ENCODE results near the gene PFN3. TPM values are rescaled to one million over a fixed set of nuclear protein-coding genes. Genes with fewer than 3 reads are reported as not detected.

PFN3 gene
- total RNA-seq, 1 donor from 2014 or later: not detected

GRCh38 chr5:177359451-177359851, 41.0 kb downstream of the PFN3 start:
- no peaks in the 10 kb centered on the region for H3K36me3 Mint-ChIP-seq (ENCODE audit: low read depth)
- peaks cover 4% of the 10 kb centered on the region for H3K4me1 Mint-ChIP-seq (ENCODE audit: low read depth)
- H3K27me3 Mint-ChIP-seq (ENCODE audit: low read depth): peaks cover 1% of the 10 kb centered on the region
- no peak for DNase-seq (ENCODE audit: low spot score)
- no peak overlapping the region for H3K4me3 Mint-ChIP-seq (ENCODE audit: unreplicated experiment)
- no peak overlapping the region for H3K27ac Mint-ChIP-seq (ENCODE audit: unreplicated experiment)
- peaks cover 2% of the 10 kb centered on the region for H3K9me3 Mint-ChIP-seq (ENCODE audit: low read depth)
- no peak for TF ChIP-seq CTCF (IDR thresholded peaks at IDR 0.05)

GRCh38 chr5:177358370-177358819, 42.1 kb downstream of the PFN3 start:
- TF ChIP-seq CTCF (IDR thresholded peaks at IDR 0.05): no peak
- Mint-ChIP-seq H3K36me3 (ENCODE audit: low read depth) (no peaks in the 10 kb centered on the region), H3K4me3 (ENCODE audit: unreplicated experiment) (no peak overlapping the region), H3K4me1 (ENCODE audit: low read depth) (peaks cover 4% of the 10 kb centered on the region), H3K27me3 (ENCODE audit: low read depth) (peaks cover 1% of the 10 kb centered on the region), H3K27ac (ENCODE audit: unreplicated experiment) (no peak overlapping the region), H3K9me3 (ENCODE audit: low read depth) (peaks cover 2% of the 10 kb centered on the region)
- DNase-seq (ENCODE audit: low spot score): no peak

- peaks cover 4% of the 10 kb centered on the region for H3K4me1 Mint-ChIP-seq (ENCODE audit: low read depth)
- H3K27ac Mint-ChIP-seq (ENCODE audit: unreplicated experiment): peak within 1 kb of the TSS; percentile 10
- H3K4me3 Mint-ChIP-seq (ENCODE audit: unreplicated experiment): no peak within 1 kb of the TSS
- no peak for TF ChIP-seq CTCF (IDR thresholded peaks at IDR 0.05)
- H3K9me3 Mint-ChIP-seq (ENCODE audit: low read depth): peaks cover 2% of the 10 kb centered on the region
- DNase-seq (ENCODE audit: low spot score): no peak
- no peaks in the 10 kb centered on the region for H3K36me3 Mint-ChIP-seq (ENCODE audit: low read depth)
- peaks cover 1% of the 10 kb centered on the region for H3K27me3 Mint-ChIP-seq (ENCODE audit: low read depth)
Observed at GRCh38 chr5:177357459-177358351, 42.8 kb downstream of the PFN3 start, which contains the start of gene RGS14. Gene RGS14 (plus strand): TSS chr5:177357924. CDS start chr5:177358025, 101 bp downstream.

GRCh38 chr5:177357146-177357458, 43.4 kb downstream of the PFN3 start:
- Mint-ChIP-seq H3K9me3 (ENCODE audit: low read depth) (peaks cover 2% of the 10 kb centered on the region), H3K36me3 (ENCODE audit: low read depth) (no peaks in the 10 kb centered on the region), H3K4me3 (ENCODE audit: unreplicated experiment) (no peak overlapping the region), H3K27ac (ENCODE audit: unreplicated experiment) (no peak overlapping the region), H3K27me3 (ENCODE audit: low read depth) (peaks cover 1% of the 10 kb centered on the region), H3K4me1 (ENCODE audit: low read depth) (peaks cover 7% of the 10 kb centered on the region)
- TF ChIP-seq CTCF (IDR thresholded peaks at IDR 0.05): no peak
- no peak for DNase-seq (ENCODE audit: low spot score)

GRCh38 chr5:177356746-177357145, 43.7 kb downstream of the PFN3 start:
- no peaks in the 10 kb centered on the region for H3K36me3 Mint-ChIP-seq (ENCODE audit: low read depth)
- no peak for TF ChIP-seq CTCF (IDR thresholded peaks at IDR 0.05)
- no peak for DNase-seq (ENCODE audit: low spot score)
- peaks cover 10% of the 10 kb centered on the region for H3K4me1 Mint-ChIP-seq (ENCODE audit: low read depth)
- H3K27me3 Mint-ChIP-seq (ENCODE audit: low read depth): peaks cover 1% of the 10 kb centered on the region
- no peak overlapping the region for H3K27ac Mint-ChIP-seq (ENCODE audit: unreplicated experiment)
- H3K4me3 Mint-ChIP-seq (ENCODE audit: unreplicated experiment): no peak overlapping the region
- H3K9me3 Mint-ChIP-seq (ENCODE audit: low read depth): peaks cover 2% of the 10 kb centered on the region

Measured in chondrocyte (in vitro differentiated cells).